Vagina (tissue), 2 donors: ENCODE measurements around the gene BRD7. TPM values are rescaled to one million over a fixed set of nuclear protein-coding genes. Genes with fewer than 3 reads are reported as not detected.

Experiments
- microRNA-seq: library from miRNA; unstranded; fragments of <30 nt; microRNA quantifications from one replicate; pipeline ENCODE4, GENCODE V29; 2017; ENCODE audit warnings: borderline number of aligned reads, borderline replicate concordance
- small RNA-seq: library from RNA; depleted of rRNA; stranded (forward); fragments of <200 nt; gene quantifications from one replicate; pipeline ENCODE3, GENCODE V24; 2016
- total RNA-seq: library from RNA; depleted of rRNA; stranded (reverse); fragments of >200 nt; gene quantifications from one replicate; pipeline ENCODE4 v1.2.3, GENCODE V29; 2016

The BRD7 gene
- total RNA-seq, 1 donor from 2014 or later = 49.6 TPM

Small RNA genes lying within 50 kb of the gene (microRNA-seq; reads per million reads assigned to microRNA genes)
- not detected for gene MIR6771

Small RNA genes lying within 50 kb of the gene (small RNA-seq; reads per million reads assigned to genes)
- gene MIR6771 = not detected

Other genes with a start within 250 kb of the BRD7 start
- gene TENT4B, start 215.7 kb downstream of the BRD7 start, total RNA-seq = 14.0 TPM
- gene ADCY7, start 102.4 kb downstream of the BRD7 start, total RNA-seq = 18.9 TPM
- gene NKD1, start 179.4 kb upstream of the BRD7 start, total RNA-seq = 1.7 TPM